HepG2 (cell line): Measurements from ENCODE around the gene MYH7. TPM values are rescaled to one million over a fixed set of nuclear protein-coding genes. Genes with fewer than 3 reads are reported as not detected.
A peak's percentile ranks its signal among the peaks of the same experiment; 100 is the strongest.

Experiments
- DDIT3 ChIP-seq: sonication (generic); formaldehyde crosslinking; IDR thresholded peaks from 2 replicates; pipeline ENCODE4 v1.4.0; 2020; ENCODE audit warnings: mild to moderate bottlenecking, missing genetic modification reagents
- EEA1 ChIP-seq: sonication (generic); formaldehyde crosslinking; IDR thresholded peaks from 2 replicates; pipeline ENCODE4 v1.5.1; 2020; ENCODE audit warnings: mild to moderate bottlenecking, missing genetic modification reagents, borderline replicate concordance
- HMG20B ChIP-seq: conservative IDR thresholded peaks from 2 replicates; pipeline ENCODE4 v1.6.1; 2016; ENCODE audit warnings: missing genetic modification reagents, missing compliant biosample characterization
- HNF4A ChIP-seq: sonication (generic); formaldehyde crosslinking; IDR thresholded peaks from 2 replicates; pipeline ENCODE4 v1.4.0; 2020; ENCODE audit warnings: missing genetic modification reagents
- MAX ChIP-seq: IDR thresholded peaks from 2 replicates; pipeline ENCODE4 v1.6.1; 2012; ENCODE audit warnings: inconsistent platforms
- MLX ChIP-seq: IDR thresholded peaks from 2 replicates; pipeline ENCODE4 v1.6.1; 2016
- NCOA1 ChIP-seq: sonication (generic); formaldehyde crosslinking; IDR thresholded peaks from 2 replicates; pipeline ENCODE4 v1.9.0; 2021; ENCODE audit warnings: missing genetic modification reagents
- NFKBIZ ChIP-seq: IDR thresholded peaks from 2 replicates; pipeline ENCODE4 v1.6.1; 2018; ENCODE audit warnings: missing genetic modification reagents, missing compliant biosample characterization
- NFRKB ChIP-seq: fragments of 450-650 bp; IDR thresholded peaks from 2 replicates; pipeline ENCODE4 v1.6.1; 2017
- PCBP2 ChIP-seq: fragments of 200-400 bp; formaldehyde crosslinking; optimal IDR thresholded peaks from 2 replicates; pipeline ENCODE3; 2018; ENCODE audit warnings: low read length, low read depth; ENCODE audit not compliant: poor library complexity, severe bottlenecking
- POGZ ChIP-seq: sonication (generic); formaldehyde crosslinking; IDR thresholded peaks from 2 replicates; pipeline ENCODE4 v1.4.0; 2020; ENCODE audit warnings: mild to moderate bottlenecking, missing genetic modification reagents
- RXRB ChIP-seq: IDR thresholded peaks from 2 replicates; pipeline ENCODE4 v1.6.1; 2016; ENCODE audit warnings: borderline replicate concordance, missing genetic modification reagents, missing compliant biosample characterization
- TRAFD1 ChIP-seq: sonication (generic); formaldehyde crosslinking; IDR thresholded peaks from 2 replicates; pipeline ENCODE4 v1.5.1; 2020; ENCODE audit warnings: missing genetic modification reagents, mild to moderate bottlenecking, borderline replicate concordance
- ZBTB26 ChIP-seq: IDR thresholded peaks from 2 replicates; pipeline ENCODE4 v1.6.1; 2016; ENCODE audit warnings: missing compliant biosample characterization, missing genetic modification reagents, borderline replicate concordance
- ZKSCAN1 ChIP-seq: fragments of 150-350 bp; IDR thresholded peaks from 2 replicates; pipeline ENCODE4 v1.6.1; 2014; ENCODE audit warnings: low read length
- ZNF629 ChIP-seq: sonication (generic); formaldehyde crosslinking; conservative IDR thresholded peaks from 2 replicates; pipeline ENCODE4 v1.5.0; 2020; ENCODE audit warnings: missing genetic modification reagents
- ZNF772 ChIP-seq: sonication (generic); formaldehyde crosslinking; IDR thresholded peaks from 2 replicates; pipeline ENCODE4 v1.5.0; 2020; ENCODE audit warnings: mild to moderate bottlenecking, missing genetic modification reagents
- ZNF782 ChIP-seq: sonication (generic); formaldehyde crosslinking; IDR thresholded peaks from 2 replicates; pipeline ENCODE4 v1.4.0; 2020; ENCODE audit warnings: missing genetic modification reagents, mild to moderate bottlenecking, borderline replicate concordance
- polyA plus RNA-seq, 8 experiments: library from polyadenylated mRNA; depleted of rRNA in 3 of 8; stranded (reverse) in 7 of 8; unstranded in 1 of 8; fragments of >200 nt; fragmentation: Illumina TruSeq in 4 of 8; extraction: Trizol in 4 of 8; gene quantifications; 2 replicates each; pipeline versions ENCODE4 v1.2.1 to v1.2.3, GENCODE V29; 2011 to 2016; ENCODE audit warnings: low read depth in 4 of 8, missing spikeins in 1 of 8, mixed read lengths in 1 of 8; ENCODE audit not compliant: insufficient read depth in 1 of 8
- total RNA-seq, 5 experiments: library from RNA; depleted of rRNA; stranded (reverse); fragments of >200 nt; fragmentation: Illumina TruSeq; extraction: Trizol; gene quantifications; 2 replicates each; pipeline ENCODE4 v1.2.3, GENCODE V29; 2016; ENCODE audit warnings: low read depth in 1 of 5
- TF ChIP-seq, protein P1 (sequence below): IDR thresholded peaks from 2 replicates; pipeline ENCODE4 v1.6.1; 2016
- TF ChIP-seq, protein P2 (sequence below): sonication (generic); formaldehyde crosslinking; IDR thresholded peaks from 2 replicates; pipeline ENCODE4; 2020; ENCODE audit warnings: missing genetic modification reagents, mild to moderate bottlenecking, borderline replicate concordance
- TF ChIP-seq, protein P3 (sequence below): sonication (generic); formaldehyde crosslinking; IDR thresholded peaks from 2 replicates; pipeline ENCODE4 v1.5.1; 2020; ENCODE audit warnings: mild to moderate bottlenecking, missing genetic modification reagents, moderate library complexity

Gene MYH7
- total and polyA plus RNA-seq, 2 of the 13 experiments (the other 11 are each of a cell fraction or from before 2014, with no cell fraction given), result 0.04 TPM; not detected in 1

DNA sequence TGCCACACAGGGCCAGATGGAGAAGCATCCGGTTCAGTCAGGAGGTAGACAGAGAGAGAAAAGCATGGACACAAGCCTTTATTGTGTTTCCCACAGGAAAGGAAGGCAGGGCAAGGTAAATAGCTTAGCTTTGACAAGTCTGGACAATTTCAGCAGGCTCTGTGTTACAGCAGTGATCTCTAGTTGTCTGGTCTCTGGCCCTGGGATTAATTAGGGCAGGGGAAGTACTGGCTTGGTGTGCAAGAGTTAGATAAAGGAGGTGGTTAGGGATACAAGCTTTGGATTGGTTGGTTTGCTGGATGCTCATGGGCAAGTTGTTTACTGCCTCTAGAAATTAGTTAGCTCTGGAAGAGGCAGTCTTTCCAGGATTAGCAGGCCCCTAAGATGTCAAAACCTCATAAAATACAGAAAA is 19.0 kb upstream of the MYH7 start (continued):
- TF ChIP-seq TRAFD1 (CRISPR knock-in tag) (no peak), ZNF782 (CRISPR knock-in tag) (no peak), PCBP2 (no peak), RXRB (CRISPR knock-in tag) (peak; percentile 71; the same call in 1 of the 2 replicates), MAX (no peak), DDIT3 (CRISPR knock-in tag) (no peak), EEA1 (CRISPR knock-in tag) (no peak), NFRKB (no peak), MLX (CRISPR knock-in tag) (peak; percentile 34; the same call in 1 of the 2 replicates), ZNF629 (no peak), HMG20B (CRISPR knock-in tag) (0 out of 2 replicates have a peak, but pooled peaks have one; percentile 37), HNF4A (CRISPR knock-in tag) (peak; percentile 18; the same call in 1 of the 2 replicates), ZNF772 (CRISPR knock-in tag) (no peak), POGZ (CRISPR knock-in tag) (no peak), NFKBIZ (CRISPR knock-in tag) (no peak), ZBTB26 (no peak), ZKSCAN1 (no peak), NCOA1 (no peak)
- TF ChIP-seq, protein P1, sequence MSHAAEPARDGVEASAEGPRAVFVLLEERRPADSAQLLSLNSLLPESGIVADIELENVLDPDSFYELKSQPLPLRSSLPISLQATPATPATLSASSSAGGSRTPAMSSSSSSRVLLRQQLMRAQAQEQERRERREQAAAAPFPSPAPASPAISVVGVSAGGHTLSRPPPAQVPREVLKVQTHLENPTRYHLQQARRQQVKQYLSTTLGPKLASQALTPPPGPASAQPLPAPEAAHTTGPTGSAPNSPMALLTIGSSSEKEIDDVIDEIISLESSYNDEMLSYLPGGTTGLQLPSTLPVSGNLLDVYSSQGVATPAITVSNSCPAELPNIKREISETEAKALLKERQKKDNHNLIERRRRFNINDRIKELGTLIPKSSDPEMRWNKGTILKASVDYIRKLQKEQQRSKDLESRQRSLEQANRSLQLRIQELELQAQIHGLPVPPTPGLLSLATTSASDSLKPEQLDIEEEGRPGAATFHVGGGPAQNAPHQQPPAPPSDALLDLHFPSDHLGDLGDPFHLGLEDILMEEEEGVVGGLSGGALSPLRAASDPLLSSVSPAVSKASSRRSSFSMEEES (CRISPR knock-in tag), result peak; percentile 30; the same call in 1 of the 2 replicates
- TF ChIP-seq, protein P2, sequence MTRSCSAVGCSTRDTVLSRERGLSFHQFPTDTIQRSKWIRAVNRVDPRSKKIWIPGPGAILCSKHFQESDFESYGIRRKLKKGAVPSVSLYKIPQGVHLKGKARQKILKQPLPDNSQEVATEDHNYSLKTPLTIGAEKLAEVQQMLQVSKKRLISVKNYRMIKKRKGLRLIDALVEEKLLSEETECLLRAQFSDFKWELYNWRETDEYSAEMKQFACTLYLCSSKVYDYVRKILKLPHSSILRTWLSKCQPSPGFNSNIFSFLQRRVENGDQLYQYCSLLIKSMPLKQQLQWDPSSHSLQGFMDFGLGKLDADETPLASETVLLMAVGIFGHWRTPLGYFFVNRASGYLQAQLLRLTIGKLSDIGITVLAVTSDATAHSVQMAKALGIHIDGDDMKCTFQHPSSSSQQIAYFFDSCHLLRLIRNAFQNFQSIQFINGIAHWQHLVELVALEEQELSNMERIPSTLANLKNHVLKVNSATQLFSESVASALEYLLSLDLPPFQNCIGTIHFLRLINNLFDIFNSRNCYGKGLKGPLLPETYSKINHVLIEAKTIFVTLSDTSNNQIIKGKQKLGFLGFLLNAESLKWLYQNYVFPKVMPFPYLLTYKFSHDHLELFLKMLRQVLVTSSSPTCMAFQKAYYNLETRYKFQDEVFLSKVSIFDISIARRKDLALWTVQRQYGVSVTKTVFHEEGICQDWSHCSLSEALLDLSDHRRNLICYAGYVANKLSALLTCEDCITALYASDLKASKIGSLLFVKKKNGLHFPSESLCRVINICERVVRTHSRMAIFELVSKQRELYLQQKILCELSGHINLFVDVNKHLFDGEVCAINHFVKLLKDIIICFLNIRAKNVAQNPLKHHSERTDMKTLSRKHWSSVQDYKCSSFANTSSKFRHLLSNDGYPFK (CRISPR knock-in tag), result no peak
- TF ChIP-seq, protein P3, sequence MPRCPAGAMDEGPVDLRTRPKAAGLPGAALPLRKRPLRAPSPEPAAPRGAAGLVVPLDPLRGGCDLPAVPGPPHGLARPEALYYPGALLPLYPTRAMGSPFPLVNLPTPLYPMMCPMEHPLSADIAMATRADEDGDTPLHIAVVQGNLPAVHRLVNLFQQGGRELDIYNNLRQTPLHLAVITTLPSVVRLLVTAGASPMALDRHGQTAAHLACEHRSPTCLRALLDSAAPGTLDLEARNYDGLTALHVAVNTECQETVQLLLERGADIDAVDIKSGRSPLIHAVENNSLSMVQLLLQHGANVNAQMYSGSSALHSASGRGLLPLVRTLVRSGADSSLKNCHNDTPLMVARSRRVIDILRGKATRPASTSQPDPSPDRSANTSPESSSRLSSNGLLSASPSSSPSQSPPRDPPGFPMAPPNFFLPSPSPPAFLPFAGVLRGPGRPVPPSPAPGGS (CRISPR knock-in tag), result no peak
